ENCODE results near the gene FTO. TPM values are rescaled to one million over a fixed set of nuclear protein-coding genes. Genes with fewer than 3 reads are reported as not detected.

The FTO gene
- total RNA-seq, 1 donor from 2014 or later, result 75.6 TPM

GRCh38 chr16:53968896-53969295, 264.9 kb downstream of the FTO start:
- ATAC-seq (no peak), DNase-seq (no peak)
- Histone ChIP-seq H3K36me3 (no peaks in the 10 kb centered on the region), H3K4me3 (no peak overlapping the region), H3K9me3 (no peaks in the 10 kb centered on the region), H3K27ac (no peak overlapping the region), H3K27me3 (no peaks in the 10 kb centered on the region), H3K4me1 (no peaks in the 10 kb centered on the region)
- intact Hi-C loops (cut with DNase I), result no loop called here
- TF ChIP-seq CTCF (IDR thresholded peaks at IDR 0.05), result no peak

GRCh38 chr16:53971616-53972015, 267.7 kb downstream of the FTO start:
- no peak overlapping the region for H3K4me3 ChIP-seq
- H3K27me3 ChIP-seq, result no peaks in the 10 kb centered on the region
- H3K9me3 ChIP-seq, result no peaks in the 10 kb centered on the region
- DNase-seq (no peak), ATAC-seq (no peak)
- H3K27ac ChIP-seq, result no peak overlapping the region
- TF ChIP-seq CTCF (IDR thresholded peaks at IDR 0.05), result no peak
- intact Hi-C loops (cut with DNase I), result no loop called here
- H3K36me3 ChIP-seq, result no peaks in the 10 kb centered on the region
- H3K4me1 ChIP-seq, result no peaks in the 10 kb centered on the region

GRCh38 chr16:53973021-53973420, 269.1 kb downstream of the FTO start:
- intact Hi-C loops (cut with DNase I), result no loop called here
- TF ChIP-seq CTCF (IDR thresholded peaks at IDR 0.05), result no peak
- Histone ChIP-seq H3K36me3 (no peaks in the 10 kb centered on the region), H3K9me3 (no peaks in the 10 kb centered on the region), H3K4me3 (no peak overlapping the region), H3K4me1 (no peaks in the 10 kb centered on the region), H3K27ac (no peak overlapping the region), H3K27me3 (no peaks in the 10 kb centered on the region)
- ATAC-seq (no peak), DNase-seq (no peak)

GRCh38 chr16:53974484-53975080, 270.6 kb downstream of the FTO start:
- DNase-seq (no peak), ATAC-seq (no peak)
- no peak overlapping the region for H3K4me3 ChIP-seq
- no peak for TF ChIP-seq CTCF (IDR thresholded peaks at IDR 0.05)
- intact Hi-C loops (cut with DNase I), result no loop called here
- no peaks in the 10 kb centered on the region for H3K27me3 ChIP-seq
- H3K4me1 ChIP-seq, result no peaks in the 10 kb centered on the region
- H3K36me3 ChIP-seq, result no peaks in the 10 kb centered on the region
- no peak overlapping the region for H3K27ac ChIP-seq
- H3K9me3 ChIP-seq, result no peaks in the 10 kb centered on the region

- no peak overlapping the region for H3K27ac ChIP-seq
- DNase-seq, result no peak
- H3K4me3 ChIP-seq, result no peak overlapping the region
- TF ChIP-seq CTCF (IDR thresholded peaks at IDR 0.05), result no peak
- no peaks in the 10 kb centered on the region for H3K36me3 ChIP-seq
- no peaks in the 10 kb centered on the region for H3K4me1 ChIP-seq
- no peak for ATAC-seq
- intact Hi-C loops (cut with DNase I), result no loop called here
- no peaks in the 10 kb centered on the region for H3K9me3 ChIP-seq
- H3K27me3 ChIP-seq, result no peaks in the 10 kb centered on the region
Measured at GRCh38 chr16:53980675-53981074, 276.7 kb downstream of the FTO start.

GRCh38 chr16:53982631-53983042, 278.7 kb downstream of the FTO start:
- no peaks in the 10 kb centered on the region for H3K9me3 ChIP-seq
- DNase-seq (no peak), ATAC-seq (peak; percentile 65)
- no peak overlapping the region for H3K27ac ChIP-seq
- no peaks in the 10 kb centered on the region for H3K36me3 ChIP-seq
- intact Hi-C loops (cut with DNase I), result no loop called here
- H3K4me1 ChIP-seq, result no peaks in the 10 kb centered on the region
- H3K27me3 ChIP-seq, result no peaks in the 10 kb centered on the region
- TF ChIP-seq CTCF (IDR thresholded peaks at IDR 0.05), result no peak
- H3K4me3 ChIP-seq, result no peak overlapping the region

All from upper lobe of right lung (tissue), 1 donor.